Thymus (tissue), 11 donors: ENCODE measurements around the gene ARHGAP18. TPM values are rescaled to one million over a fixed set of nuclear protein-coding genes. Genes with fewer than 3 reads are reported as not detected.
A peak's percentile ranks its signal among the peaks of the same experiment; 100 is the strongest.

ENCODE experiments used
- DNase-seq, 9 donors: peaks; one replicate each; pipeline ENCODE4 v3.0.0-alpha.2; 2013; ENCODE audit warnings: low spot score in 9 of 9, low read depth in 6 of 9, missing footprints in 1 of 9
- H3K27ac ChIP-seq, 2 donors: one replicate each; pipeline ENCODE4 v1.5.1; 2013; ENCODE audit warnings: control low read depth in 1 of 2, low read depth in 1 of 2, low read length in 1 of 2, mild to moderate bottlenecking in 1 of 2, moderate library complexity in 1 of 2
- H3K27me3 ChIP-seq, 2 donors: one replicate each; pipeline ENCODE4 v1.5.1; 2013; ENCODE audit warnings: low read length in 1 of 2; ENCODE audit not compliant: control insufficient read depth in 2 of 2, insufficient read depth in 1 of 2
- H3K36me3 ChIP-seq, 2 donors: one replicate each; pipeline ENCODE4 v1.5.1; 2013; ENCODE audit warnings: low read length in 1 of 2, mild to moderate bottlenecking in 1 of 2, moderate library complexity in 1 of 2; ENCODE audit not compliant: control insufficient read depth in 2 of 2, insufficient read depth in 2 of 2
- H3K4me1 ChIP-seq, 2 donors: one replicate each; pipeline ENCODE4 v1.5.1; 2013; ENCODE audit warnings: low read length in 2 of 2; ENCODE audit not compliant: control insufficient read depth in 2 of 2, insufficient read depth in 2 of 2
- H3K4me3 ChIP-seq, 2 donors: one replicate each; pipeline ENCODE4 v1.5.1; 2013; ENCODE audit warnings: low read length in 2 of 2, control low read depth in 1 of 2, mild to moderate bottlenecking in 1 of 2
- H3K9me3 ChIP-seq, 2 donors: one replicate each; pipeline ENCODE4 v1.5.1; 2013; ENCODE audit warnings: low read length in 1 of 2, mild to moderate bottlenecking in 1 of 2; ENCODE audit not compliant: control insufficient read depth in 2 of 2, insufficient read depth in 1 of 2
- WGBS: extraction: QIAGEN DNeasy Blood & Tissue Kit; methylation state at CpG from one replicate; pipeline ENCODE4 v1.1.7; 2013; 5-methylcytosine and 5-hydroxymethylcytosine counted together
- polyA plus RNA-seq: library from polyadenylated mRNA; stranded (reverse); fragments of 200-250 nt; gene quantifications from one replicate; pipeline ENCODE4 v1.2.3, GENCODE V29; 2013
- total RNA-seq: library from RNA; stranded (reverse); fragments of 120-200 nt; gene quantifications from one replicate; pipeline ENCODE4 v1.2.4, GENCODE V29; 2013
- donor health status: healthy.

The ARHGAP18 gene
- total and polyA plus RNA-seq, 2 donors, result 8.2 to 11.8 TPM

DNA sequence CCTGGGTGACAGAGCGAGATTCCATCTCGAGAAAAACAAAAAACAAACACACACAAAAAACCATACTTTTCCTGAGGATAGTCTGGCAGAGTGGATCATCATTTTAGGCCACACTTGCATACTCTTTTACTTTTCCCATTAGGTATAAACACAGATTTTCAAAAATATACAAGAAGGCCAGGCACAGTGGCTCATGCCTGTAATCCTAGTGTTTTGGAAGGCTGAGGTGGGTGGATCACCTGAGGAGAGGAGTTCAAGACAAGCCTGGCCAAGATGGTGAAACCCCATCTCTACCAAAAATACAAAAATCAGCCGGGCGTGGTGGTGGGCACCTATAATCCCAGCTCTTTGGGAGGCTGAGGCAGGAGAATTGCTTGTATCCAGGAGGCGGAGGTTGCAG lies 85.5 kb downstream of the ARHGAP18 start:
- WGBS, result 90% methylated on average over 5 of the region's 5 CpGs
- Histone ChIP-seq H3K27me3 (no peaks in the 10 kb centered on the region), H3K4me1 (no peaks in the 10 kb centered on the region), H3K9me3 (no peaks in the 10 kb centered on the region), H3K27ac (no peak overlapping the region), H3K4me3 (no peak overlapping the region), H3K36me3 (no peaks in the 10 kb centered on the region)
- DNase-seq, result peak in 1 of 9 donors; percentile 12

DNA sequence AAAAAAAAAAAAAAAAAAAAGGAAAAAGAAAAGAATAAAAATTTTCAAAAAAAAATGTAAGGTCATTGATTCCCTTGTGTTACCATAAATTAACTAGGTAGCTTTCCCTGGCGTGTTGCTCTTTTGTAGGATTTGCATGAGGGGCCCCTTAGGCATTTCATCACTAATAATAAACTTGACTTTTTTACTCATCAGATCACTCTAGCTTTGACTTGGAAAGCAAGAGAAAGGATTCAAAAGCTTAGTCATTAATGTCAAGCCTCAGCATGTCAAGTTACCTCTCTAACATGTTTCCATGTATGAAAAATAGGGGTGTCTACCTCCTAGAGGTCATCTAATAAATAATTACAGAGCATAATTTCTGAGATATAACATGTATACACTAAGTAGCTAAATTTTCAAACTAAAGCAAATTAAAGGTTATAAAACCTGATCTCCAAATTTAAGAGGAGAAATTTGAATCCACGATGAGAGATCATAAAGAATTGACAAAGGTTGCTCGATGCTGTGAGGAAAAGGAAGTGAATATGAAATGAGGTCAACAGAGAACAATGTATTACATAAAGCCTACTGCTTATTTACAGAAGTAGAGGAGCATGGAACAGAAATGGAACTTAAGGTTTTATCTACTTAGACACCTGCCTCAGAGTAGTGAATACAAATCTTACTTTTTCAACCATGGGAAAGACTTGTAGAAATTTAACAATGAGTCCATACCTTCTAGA lies 86.8 kb downstream of the ARHGAP18 start:
- H3K27me3 ChIP-seq, result no peaks in the 10 kb centered on the region
- no peak overlapping the region for H3K27ac ChIP-seq
- WGBS, result 83% methylated on average over 3 of the region's 3 CpGs
- no peak overlapping the region for H3K4me3 ChIP-seq
- H3K4me1 ChIP-seq, result no peaks in the 10 kb centered on the region
- no peaks in the 10 kb centered on the region for H3K9me3 ChIP-seq
- no peaks in the 10 kb centered on the region for H3K36me3 ChIP-seq
- DNase-seq, result no peak

GRCh38 chr6:129621252-129621651 lies 88.7 kb downstream of the ARHGAP18 start:
- H3K36me3 ChIP-seq, result no peaks in the 10 kb centered on the region
- peak in 4 of 9 donors; percentile 13 to 52 (median 22) for DNase-seq
- WGBS, result 97% methylated on average over 4 of the region's 4 CpGs
- no peaks in the 10 kb centered on the region for H3K4me1 ChIP-seq
- H3K27ac ChIP-seq, result no peak overlapping the region
- H3K9me3 ChIP-seq, result no peaks in the 10 kb centered on the region
- H3K4me3 ChIP-seq, result no peak overlapping the region
- H3K27me3 ChIP-seq, result no peaks in the 10 kb centered on the region

DNA sequence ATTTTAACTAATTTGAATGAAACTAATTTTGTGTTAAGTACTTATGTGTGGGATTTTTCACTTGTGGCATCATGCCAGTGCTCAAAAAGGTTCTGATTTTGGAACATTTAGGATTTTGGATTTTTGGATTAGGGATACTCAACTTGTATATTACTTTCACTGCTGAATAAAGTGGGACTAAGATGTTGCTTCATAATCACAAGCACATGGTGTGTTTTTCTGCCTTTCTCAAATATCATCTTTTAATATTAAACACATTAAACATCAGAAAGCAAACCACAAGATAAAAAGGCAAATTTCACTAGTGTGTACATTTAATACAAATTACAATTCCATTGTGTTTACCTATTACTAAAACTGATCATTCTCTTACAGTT lies 89.8 kb downstream of the ARHGAP18 start:
- Histone ChIP-seq H3K4me1 (no peaks in the 10 kb centered on the region), H3K36me3 (no peaks in the 10 kb centered on the region), H3K27me3 (no peaks in the 10 kb centered on the region), H3K9me3 (no peaks in the 10 kb centered on the region), H3K4me3 (no peak overlapping the region), H3K27ac (no peak overlapping the region)
- no peak for DNase-seq

DNA sequence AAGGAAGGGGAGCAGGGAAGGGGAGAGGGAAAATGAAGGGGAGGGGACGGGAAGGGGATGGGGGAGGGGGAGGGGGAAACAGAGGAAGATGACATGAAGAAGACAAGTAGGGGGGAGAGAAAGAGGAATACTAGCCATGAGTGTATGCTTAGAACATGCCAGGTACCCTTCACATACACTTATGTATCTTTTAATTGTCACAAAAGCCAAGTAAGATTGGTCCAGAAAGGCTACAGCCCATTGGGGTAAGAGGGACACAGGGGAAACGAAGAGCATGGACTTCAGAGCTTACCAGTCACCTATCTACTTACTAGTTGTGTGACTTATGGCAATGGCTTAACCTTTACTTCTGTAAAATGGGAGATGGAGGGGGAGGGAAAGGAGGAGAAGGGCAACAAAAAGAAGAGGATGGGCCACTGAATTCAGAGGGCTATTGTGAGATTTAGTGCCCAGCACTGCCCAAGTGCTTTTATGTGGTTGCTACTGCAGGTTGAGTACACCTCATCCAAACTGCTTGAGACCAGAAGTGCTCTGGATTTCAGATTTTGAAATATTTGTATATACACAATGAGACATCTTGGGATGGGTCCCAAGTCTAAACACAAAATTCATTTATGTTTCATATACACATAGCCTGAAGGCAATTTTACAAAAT lies 90.3 kb downstream of the ARHGAP18 start:
- DNase-seq, result no peak
- Histone ChIP-seq H3K4me3 (no peak overlapping the region), H3K4me1 (no peaks in the 10 kb centered on the region), H3K27ac (no peak overlapping the region), H3K27me3 (no peaks in the 10 kb centered on the region), H3K36me3 (no peaks in the 10 kb centered on the region), H3K9me3 (no peaks in the 10 kb centered on the region)
- WGBS, result 94% methylated on average over 2 of the region's 2 CpGs

DNA sequence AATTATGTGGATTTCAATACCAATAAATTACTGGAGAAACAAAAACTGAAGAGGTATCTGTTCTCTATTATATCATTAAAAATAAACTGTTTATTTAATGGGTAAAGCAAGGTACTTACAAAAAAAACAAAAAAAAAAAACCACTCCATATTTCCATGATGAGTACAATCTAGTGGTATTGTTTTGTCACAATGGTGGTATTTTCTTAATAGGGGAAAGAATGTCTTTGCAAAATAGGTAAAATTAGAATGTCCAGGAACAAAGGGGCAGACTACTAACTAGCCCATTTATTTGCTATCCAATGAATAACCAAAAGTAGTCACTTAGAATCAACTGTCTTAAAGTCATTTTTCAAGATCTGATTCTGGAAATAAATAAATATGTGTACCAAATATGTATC lies 92.0 kb downstream of the ARHGAP18 start:
- DNase-seq, result no peak
- Histone ChIP-seq H3K27me3 (no peaks in the 10 kb centered on the region), H3K9me3 (no peaks in the 10 kb centered on the region), H3K27ac (no peak overlapping the region), H3K4me3 (no peak overlapping the region), H3K4me1 (no peaks in the 10 kb centered on the region), H3K36me3 (no peaks in the 10 kb centered on the region)

- 65% methylated on average over 3 of the region's 3 CpGs for WGBS
These were observed 94.5 kb downstream of the ARHGAP18 start for GRCh38 chr6:129615496-129615895.

GRCh38 chr6:129615020-129615419 lies 95.0 kb downstream of the ARHGAP18 start:
- no peak overlapping the region for H3K4me3 ChIP-seq
- no peaks in the 10 kb centered on the region for H3K27me3 ChIP-seq
- H3K4me1 ChIP-seq, result no peaks in the 10 kb centered on the region
- WGBS, result 98% methylated on average over 1 of the region's 1 CpG
- H3K36me3 ChIP-seq, result no peaks in the 10 kb centered on the region
- no peak overlapping the region for H3K27ac ChIP-seq
- H3K9me3 ChIP-seq, result no peaks in the 10 kb centered on the region
- DNase-seq, result no peak

More at GRCh38 chr6:129615496-129615895, 94.5 kb downstream of the ARHGAP18 start:
- Histone ChIP-seq H3K27ac (no peak overlapping the region), H3K4me3 (no peak overlapping the region), H3K4me1 (no peaks in the 10 kb centered on the region), H3K27me3 (no peaks in the 10 kb centered on the region), H3K36me3 (no peaks in the 10 kb centered on the region), H3K9me3 (no peaks in the 10 kb centered on the region)
- no peak for DNase-seq

DNA sequence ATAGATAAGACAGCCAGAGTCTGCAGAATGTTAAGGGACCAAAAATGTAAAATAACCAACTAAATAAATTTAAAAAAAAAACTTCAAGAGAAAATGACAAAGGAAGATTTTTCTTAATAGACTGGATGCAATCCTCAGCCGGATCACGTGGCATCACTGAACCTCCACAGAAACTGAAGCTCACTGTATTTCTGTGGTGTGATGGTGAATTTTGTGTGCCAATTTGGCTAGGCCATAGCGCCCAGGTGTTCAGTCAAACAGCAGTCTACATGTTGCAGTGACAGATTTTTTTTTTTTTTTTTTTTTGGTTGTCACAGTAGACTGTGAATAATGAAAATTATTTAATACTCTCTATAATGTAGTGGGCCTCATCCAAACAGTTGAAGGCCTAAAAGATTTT lies 95.5 kb downstream of the ARHGAP18 start:
- Histone ChIP-seq H3K27me3 (no peaks in the 10 kb centered on the region), H3K4me3 (no peak overlapping the region), H3K4me1 (no peaks in the 10 kb centered on the region), H3K27ac (no peak overlapping the region), H3K9me3 (no peaks in the 10 kb centered on the region), H3K36me3 (no peaks in the 10 kb centered on the region)
- 99% methylated on average over 3 of the region's 3 CpGs for WGBS
- no peak for DNase-seq
